ENCODE measurements around the gene TMEM82.

The TMEM82 gene

DNA sequence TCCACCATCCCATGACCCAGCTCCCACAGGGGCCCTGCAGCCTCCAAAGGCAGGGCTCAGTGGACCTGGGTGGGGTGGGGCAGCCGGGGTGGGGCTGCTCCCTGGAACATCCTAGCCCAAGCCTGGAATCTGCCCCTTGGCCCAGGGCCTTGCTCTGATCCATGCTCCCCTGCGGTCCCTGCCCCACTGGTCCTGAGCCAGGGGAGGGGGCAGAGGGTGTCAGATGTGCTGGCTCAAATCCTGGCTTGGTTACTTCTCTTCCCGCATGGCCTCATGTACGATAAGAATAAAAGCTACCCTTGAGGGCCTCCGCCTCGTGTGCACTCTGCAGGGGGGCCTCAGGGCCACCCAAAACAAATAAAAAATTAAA is 5.4 kb upstream of the TMEM82 start:
- DNase-seq = no peak

DNA sequence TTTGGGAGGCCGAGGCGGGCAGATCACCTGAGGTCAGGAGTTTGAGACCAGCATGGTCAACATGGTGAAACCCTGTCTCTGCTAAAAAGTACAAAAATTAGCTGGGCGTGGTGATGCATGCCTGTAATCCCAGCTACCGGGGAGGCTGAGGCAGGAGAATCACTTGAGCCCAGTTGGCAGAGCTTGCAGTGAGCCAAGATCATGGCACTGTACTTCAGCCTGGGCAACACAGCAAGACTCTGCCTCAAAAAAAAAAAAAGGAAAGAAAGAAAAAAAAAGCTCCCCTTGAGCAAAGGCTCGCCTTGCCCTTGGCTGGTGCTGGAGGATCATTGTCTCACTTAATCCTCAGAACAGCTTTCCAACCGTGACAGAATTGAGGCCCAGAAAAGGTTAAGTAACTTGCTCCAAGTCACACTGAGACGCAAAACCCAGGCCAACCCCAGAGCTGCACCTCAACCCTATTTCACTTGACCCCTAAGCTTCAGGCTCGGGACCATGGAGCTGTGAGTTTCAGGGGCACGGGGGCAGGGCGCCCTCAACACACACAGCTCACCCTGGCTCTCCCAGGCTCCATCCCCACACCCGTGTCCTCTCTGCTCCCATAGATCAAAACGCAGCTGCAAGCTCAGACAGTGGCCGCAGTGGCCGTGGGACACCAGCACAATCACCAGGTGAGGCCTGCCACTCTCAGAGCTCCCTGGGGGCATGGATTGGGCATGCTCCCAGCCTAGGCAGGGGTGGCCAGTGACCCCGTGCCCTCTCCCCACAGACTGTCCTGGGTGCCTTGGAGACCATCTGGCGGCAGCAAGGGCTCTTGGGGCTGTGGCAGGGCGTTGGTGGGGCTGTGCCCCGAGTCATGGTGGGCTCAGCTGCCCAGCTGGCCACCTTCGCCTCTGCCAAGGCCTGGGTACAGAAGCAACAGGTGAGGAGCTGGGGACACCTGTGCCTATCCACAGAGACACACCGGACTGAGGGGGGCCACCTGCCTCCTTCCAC is 4.7 kb upstream of the TMEM82 start:
- DNase-seq = no peak

DNA sequence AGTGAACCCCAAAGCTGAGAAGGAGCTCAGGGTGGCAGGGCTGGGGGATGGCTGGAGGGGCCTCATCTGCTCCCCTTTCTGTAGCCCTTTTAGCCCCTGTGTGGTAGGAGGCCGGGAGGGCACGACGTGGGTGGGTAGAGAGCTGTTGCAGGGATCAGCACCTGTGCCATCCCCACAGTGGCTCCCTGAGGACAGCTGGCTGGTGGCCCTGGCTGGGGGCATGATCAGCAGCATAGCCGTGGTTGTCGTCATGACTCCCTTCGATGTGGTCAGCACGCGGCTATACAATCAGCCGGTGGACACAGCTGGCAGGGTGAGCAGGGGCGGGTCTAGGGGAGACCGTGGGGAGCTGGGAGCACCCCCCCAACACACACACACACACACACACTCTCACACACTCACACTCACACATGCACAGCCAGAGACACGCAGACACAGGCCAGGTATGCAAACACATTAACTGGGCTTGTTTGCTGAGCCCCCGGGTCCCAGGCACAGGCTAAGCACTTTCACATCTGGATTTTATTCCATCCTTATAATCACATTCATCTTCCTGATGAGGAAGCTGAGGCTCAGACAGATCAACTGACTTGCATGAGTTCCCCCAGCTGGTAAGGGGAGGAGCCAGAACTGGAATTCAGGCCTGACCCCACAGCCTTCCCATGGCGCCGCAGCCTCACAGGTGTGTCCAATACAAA is 3.7 kb upstream of the TMEM82 start:
- DNase-seq = no peak

DNA sequence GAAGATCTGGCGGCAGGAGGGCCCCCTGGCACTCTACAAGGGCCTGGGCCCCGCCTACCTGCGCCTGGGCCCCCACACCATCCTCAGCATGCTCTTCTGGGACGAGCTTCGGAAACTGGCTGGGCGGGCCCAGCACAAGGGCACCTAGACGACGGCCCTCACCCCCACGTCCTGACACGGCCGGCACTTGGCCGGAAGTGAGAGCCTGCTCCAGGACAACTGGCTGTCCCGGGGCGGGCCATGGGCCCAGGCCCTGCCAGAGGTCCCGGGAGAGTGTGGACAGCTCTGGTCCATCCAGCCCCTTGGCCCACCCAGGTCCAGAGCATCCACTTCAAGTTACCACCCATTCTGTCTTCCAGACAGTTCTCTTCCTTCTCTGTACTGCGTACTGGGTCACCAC is 3.0 kb upstream of the TMEM82 start:
- DNase-seq = no peak

DNA sequence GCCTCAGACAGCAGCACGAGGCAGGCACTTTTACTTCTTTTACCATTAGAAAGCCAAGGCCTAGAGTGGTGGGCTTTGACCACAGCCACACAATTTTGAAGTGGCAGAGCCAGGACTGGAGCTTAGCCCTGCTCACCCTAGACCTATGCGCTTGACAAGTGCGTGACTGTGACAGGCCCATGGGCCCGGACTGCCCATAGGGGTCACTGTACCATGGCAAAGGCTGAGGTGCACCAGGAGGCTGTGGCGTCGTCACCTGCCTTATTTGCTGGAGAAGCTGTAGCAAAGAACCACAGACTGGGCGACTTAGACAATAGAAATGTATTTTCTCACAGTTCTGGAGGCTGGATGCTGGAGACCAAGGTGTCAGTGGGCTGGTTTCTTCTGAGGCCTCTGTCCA is 2.6 kb upstream of the TMEM82 start:
- DNase-seq = no peak

DNA sequence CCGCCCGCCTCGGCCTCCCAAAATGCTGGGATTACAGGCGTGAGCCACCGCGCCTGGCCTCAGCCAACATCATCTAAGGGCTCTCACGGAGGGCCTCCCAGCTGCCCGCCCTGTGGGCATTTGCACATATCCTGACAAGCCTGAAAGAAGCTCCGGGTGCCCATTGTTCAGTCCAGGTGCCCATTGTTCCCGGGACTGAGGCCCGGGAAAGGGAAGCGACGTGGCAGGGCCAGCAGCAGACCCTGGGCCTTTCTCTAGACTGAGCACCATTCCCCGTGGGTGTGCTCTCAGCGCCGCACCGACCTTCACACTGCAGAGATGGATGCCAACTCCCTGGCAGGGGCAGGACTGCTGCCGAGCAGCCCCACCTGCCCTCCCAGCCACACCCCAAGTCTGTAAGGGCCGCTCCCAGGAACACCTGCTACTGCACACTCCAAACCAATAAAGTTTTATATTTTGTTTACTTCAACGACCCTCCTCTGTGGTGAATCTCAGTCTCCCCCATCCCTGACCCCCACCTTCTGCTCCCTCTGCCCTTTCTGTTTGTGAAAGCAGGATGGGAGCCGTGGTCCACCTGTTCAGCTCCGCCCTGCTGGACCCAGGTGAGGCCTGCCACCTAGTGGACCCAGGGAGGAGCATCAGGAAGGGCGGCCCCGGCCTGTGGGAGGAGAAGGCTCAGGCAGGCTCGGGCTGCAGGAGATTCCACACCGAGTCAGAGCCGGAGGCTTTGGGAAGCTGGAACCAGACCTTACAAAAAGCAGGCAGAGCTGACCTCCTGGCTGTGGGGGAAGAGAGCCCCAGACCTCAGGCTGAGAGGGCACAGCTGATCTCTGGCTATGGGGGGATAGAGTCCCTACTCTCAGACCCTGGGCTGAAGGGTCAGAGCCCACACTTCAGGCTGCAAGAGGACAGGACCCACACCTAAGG is 1.1 kb upstream of the TMEM82 start:
- peak; percentile 85 for DNase-seq

DNA sequence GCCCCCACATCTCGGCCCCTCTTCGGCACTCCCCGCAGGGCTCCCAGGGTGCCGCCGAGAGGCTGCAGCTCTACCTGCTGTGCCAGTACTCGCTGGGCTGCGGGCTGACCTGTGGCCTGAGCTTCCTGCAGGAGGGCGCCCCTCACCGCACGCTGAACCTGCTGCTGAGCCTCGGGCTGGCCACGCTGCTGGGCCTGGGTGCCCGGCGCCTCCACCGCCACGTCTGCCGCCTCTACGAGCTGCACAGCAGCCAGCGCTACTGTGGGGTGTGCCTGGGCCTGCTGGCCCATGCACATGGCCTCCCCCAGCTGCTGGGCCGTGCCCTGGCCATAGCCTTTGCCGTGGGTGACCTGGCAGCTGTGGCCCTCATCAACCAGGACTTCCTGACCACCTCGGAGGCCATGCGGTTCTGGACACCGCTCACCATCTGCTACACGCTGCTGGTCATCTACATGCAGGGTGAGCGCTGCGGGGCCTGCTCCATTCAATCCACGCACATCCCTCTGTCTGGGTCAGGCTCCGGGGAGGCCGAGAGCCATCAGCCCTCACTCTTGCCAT is 1.9 kb downstream of the TMEM82 start:
- no peak for DNase-seq

DNA sequence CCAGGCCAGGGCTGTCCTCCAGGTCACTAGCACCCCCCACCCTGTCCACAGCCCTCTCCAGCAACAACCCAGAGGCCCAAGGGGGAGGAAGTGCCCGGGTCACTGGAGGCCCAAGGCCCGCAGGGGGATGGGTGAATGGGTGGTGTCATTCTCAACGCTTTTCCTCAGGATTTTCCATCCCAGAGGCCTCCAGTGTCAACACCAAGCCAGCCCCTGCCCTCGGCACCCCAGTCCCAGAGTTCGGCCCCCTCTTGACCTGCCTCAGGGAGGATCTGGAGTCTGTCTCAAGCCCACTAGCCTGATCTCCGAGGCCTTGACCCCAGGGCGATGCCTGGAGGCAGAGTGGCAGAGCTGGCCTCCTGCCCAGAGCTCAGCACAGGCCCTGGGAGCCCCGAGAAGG is 5.1 kb downstream of the TMEM82 start:
- no peak for DNase-seq

DNA sequence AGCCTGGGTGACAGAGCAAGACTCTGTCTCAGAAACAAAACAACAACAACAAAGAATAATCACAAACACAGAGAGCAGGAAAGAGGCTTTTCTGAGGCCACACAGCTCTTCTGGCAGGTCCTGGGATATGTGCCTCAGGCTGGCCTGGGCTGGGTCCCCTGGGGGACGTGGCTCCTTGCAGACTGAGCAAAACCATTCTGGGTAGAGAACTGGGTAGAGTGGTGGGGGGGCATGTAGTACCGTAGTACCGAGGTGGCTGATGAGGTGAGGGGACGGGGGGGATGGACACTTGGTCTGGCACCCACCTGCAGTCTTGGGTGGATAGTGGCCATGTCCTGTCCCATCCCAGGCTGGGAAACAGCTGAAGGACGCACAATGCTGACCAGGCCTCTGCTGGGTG is 6.0 kb downstream of the TMEM82 start:
- DNase-seq = no peak

DNA sequence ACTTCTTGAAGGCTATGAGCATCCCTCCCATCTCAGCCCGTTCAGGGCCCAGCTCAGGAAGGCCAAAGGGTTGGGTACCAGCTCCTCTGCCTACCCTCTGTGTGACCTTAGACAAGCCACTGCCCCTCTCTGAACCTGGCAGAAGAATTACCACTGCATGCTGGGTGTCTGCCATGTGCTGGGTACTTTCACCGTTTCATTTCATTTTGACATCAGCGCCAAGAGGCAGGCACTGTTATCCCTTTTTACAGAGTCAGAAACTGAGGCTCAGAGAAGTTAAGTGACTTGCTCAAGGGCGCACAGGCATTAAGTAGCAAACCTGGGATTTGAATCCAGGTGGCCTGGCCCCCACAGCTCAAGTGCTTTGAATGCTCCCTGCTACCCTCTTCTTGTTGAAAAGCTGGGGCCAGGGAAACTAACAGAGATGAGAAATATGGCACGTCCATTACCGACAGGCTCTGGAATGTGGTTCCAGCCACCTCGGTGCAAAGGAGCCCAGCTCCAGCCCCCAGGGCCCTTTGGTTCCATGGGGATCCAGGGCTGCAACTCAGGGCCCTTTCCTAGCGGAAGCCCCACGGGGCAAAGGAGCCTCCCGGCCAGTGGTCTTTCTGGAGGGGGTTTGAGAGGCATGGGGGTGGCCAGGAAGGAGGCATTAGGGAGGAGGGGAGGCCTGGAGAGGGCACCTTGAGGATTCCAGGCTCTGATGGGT is 6.5 kb downstream of the TMEM82 start:
- no peak for DNase-seq

DNA sequence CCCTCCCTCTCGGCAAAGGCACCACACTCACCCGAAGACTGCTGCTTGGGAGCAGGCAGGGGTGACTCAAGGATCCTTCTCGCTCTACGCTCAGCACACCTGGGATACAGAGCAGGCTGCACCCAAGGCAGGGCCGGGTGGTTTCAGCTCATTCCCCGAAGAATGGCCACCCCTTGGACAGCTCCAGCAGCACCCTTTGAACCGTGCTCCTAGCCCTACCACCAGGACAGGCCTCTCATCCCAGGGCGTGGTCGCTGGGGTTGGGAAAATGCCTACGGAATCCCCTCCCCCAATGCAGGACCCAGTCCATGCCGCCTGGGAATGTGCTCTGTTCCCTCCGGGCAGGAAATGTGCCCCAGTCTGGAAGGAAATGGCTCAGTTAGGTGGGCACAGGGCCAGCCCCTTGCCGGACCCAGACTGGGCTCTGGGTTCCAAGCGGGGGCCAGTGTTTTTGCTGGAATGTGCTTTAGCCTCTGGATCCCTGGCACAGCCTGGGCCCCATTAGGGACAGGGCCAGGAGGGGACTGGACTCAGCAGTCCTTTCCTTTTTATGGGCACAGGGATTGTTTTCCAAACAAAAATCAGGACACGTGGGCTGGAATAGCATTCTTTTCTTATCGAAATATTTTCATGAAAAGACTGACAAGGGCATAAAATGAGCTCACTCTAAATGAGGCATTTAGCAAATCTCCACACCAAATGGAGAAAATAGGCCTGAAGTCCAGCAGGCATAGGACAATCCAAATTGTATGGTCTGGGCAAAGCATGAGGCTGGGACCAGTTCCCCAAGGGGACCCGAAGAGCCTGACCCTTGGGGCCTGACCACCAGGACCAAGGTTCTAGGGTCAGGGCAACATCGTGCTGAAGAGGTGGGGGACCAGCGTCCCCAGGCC is 7.3 kb downstream of the TMEM82 start:
- DNase-seq = no peak

DNA sequence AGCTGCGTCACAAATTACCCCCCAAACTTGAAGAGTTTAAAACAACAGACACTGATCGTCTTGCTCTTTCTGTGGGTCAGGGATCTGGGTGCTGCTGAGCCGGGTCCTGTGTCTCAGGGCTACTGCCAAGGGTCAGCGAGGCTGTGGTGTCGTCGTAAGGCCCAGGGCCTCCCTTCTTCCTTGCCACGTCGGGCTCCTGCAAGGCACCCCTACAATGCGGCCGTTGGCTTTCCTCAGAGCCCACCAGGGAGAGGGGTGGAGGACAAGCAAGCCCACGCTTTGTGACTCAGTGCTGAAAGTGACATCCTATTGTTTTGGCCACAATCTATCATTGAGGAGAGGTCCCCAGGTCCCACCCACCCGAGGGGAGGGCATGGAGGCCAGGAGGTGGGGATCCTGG is 8.6 kb downstream of the TMEM82 start:
- DNase-seq = no peak

DNA sequence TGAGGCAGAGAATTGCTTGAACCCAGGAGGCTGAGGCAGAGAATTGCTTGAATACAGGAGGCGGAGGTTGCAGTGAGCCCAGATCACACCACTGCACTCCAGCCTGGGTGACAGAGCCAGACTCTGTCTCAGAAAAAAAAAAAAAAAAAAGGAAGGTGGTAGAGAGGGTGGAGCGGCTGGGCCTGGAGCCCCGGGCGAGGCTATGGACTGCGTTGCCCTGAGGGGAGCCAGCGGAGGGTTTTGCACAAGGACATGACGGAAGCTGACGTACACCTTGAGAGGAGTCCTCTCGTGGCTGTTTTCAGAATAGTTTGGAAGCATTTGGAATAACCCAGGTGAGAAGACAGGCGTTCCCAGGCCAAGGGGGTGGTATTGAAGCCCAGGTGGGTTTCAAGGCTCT is 9.4 kb downstream of the TMEM82 start:
- DNase-seq = no peak

DNA sequence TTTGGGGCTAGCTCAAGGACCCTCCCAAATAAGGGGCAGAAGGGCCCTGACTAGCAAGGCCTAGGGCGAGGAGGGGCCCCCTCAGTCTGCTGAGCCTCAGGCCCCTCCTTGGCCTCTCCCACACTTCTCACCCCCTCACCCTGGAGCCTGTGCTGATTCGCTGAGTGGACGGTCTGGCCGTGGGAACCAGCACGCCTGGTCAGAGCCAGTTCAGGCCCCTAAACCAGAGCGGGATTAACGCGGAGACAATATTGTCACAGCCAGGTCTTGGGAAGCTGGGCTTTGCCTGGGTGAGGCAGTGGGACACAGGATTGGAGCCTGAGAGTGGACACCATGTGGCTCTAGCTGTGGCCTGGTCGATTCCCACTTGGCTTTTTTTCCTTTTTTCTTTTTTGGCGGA is 11.5 kb downstream of the TMEM82 start:
- DNase-seq = no peak

DNA sequence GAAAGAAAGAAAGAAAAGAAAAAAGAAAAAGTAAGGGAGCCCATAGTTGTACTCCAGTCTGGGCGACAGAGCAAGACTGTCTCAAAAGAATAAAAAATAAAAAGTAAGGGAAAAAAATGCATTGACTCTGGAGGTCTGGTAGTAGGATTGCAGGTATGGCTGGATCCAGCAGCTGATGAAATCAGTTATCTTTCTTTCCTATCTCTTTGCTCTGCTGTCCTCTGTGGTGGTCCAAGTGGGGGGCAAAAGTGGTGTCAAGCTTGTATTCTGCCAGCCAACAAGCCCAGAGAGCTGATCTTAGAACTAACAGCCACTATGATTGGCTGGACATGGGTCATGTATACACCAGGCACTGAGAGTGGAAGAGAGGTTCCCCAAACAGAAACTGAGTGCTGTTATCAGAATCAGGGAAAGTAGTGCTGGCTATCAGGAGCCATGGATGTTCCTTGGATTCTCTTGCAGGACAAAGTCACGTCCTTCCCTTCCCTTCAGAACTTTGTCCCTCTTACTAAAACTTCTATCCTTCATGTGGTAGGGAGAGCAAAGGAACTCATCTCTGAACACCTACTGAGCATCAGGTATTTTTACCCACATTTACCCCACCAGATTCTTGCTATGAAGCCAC is 12.8 kb downstream of the TMEM82 start:
- DNase-seq = no peak

DNA sequence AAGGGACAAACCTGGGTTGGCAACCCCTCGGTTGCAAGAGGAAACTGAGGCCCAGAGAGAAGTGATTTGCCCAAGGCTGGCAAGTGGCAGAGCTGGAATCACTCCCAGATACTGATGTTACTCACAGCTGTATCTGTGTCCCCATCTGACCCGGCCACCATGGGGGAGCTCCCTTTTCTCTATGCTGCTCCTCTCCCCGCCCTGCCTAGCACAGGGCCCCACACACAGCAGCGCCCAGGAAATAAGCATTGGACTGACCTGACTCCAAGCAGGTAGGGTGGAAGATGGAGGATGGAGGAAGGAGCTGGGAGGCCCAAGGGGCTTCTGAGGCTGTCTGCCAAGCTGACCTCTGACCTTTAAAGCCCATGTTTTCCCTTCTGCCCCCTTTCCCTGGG is 13.3 kb downstream of the TMEM82 start:
- no peak for DNase-seq

DNA sequence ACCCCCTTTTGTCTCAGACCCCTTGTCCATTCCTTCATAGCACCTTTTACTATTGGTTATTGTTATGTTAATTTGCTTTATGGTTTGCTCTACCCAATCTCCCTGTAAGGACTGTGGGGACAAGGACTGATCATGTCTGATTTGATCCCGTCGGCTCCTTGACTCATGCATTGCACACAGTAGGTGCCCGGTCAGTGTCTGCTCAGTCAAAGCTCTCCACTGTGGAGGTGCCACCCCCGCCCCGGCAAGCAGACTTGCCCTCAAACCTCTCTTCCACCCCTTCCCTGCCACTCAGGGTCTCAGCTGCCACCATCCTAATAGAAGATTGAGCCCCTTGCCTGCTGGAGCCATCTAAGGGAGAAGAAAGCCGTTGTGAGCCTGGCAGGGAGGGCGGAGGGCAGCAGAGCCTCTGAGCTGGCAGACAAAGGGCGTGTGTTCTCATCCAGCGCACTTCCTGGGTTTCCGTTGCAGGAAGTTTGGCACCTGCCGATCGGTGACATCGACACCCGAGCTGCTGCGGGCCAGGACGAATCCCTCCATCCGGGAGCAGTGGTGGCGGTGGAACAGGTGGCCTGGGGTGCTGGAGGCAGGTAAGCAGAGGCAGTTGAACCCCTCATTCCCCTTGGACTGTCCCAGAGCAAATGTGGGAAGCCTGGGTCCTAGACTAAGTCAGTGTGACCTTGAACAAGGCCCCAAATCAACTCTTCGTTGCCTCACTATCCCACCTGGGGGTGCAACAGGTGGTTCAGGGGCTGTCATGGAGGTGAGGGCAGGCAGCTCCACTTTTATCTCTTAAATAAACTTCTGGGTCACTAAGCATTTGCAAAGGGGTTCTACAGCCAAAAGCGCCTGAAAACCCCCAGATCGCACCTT is 14.1 kb downstream of the TMEM82 start:
- DNase-seq = no peak

DNA sequence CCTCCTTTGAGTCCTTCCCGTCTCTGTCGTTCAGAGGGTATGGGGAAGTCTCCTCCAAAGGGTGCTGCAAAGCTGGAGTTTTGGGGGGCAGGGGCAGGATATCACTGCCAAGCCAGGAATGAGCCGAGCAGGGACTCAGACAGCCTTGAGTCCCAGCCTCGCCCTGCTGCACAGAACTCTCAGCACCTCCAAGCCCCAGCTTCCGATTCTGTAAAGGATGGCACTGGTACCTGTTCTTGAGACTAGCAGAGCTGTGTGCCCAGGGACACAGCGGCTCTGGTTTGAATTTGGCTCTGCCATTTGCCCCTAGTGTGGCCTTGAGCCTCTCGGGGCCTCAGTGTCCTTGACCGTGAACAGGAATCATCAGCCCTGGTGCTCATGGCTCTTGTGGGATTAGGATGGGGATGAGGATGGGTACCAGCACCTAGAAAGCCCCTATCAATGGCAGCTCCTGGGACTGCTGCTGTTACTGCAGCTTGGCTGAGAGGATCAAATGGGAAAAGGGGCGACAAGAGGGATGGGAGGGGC is 14.8 kb downstream of the TMEM82 start:
- no peak for DNase-seq

DNA sequence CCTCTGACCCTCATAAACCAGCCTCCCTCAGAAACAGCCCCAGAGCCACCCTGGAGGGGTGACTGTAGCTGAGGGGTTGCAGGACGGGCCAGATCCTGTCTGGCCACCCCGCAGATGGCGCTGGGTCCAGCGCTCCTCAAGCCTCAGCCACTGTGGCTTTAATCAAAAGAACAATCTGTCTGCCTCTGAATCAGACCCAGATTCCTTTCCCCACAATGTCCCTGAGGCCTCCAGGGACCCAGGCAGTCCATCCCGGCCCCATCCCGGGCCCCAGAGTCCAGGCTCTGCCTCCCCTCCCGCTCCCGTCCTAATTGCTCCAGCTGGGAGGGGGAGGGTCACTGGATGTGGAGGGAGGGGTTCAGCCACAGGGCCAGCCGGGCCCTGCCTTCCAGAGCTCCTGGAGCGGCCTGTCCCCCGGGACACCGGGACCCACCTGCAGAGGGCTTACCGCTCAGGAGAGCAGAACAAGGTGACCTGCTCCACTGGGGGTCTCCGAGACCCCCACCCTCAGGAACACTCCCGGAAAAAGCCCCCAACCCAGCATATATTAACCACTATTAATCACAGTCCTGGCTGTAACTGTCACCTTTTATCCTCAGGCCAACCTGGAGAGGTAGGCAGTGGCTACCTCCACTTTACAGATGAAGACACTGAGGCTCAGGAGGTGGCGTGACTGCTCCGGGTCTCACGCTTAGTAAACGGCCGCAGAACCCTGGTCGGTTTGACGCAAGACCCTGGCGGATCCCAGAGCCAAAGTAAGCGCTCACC is 15.5 kb downstream of the TMEM82 start:
- no peak for DNase-seq
